Inferior parietal cortex (tissue), 1 donor: ENCODE results near the gene SGF29.
"Not testable (repeated sequence)": the region's sequence is repeated elsewhere in the genome, so short reads cannot be mapped to it uniquely, and the experiment has no call there.

ENCODE experiments used
- DNase-seq: peaks from one replicate; pipeline ENCODE4 v3.0.0-alpha.2; 2016; ENCODE audit errors: extremely low spot score

SGF29 gene

GRCh38 chr16:28595451-28595850 is 41.7 kb downstream of the SGF29 start:
- not testable (repeated sequence) for DNase-seq

DNA sequence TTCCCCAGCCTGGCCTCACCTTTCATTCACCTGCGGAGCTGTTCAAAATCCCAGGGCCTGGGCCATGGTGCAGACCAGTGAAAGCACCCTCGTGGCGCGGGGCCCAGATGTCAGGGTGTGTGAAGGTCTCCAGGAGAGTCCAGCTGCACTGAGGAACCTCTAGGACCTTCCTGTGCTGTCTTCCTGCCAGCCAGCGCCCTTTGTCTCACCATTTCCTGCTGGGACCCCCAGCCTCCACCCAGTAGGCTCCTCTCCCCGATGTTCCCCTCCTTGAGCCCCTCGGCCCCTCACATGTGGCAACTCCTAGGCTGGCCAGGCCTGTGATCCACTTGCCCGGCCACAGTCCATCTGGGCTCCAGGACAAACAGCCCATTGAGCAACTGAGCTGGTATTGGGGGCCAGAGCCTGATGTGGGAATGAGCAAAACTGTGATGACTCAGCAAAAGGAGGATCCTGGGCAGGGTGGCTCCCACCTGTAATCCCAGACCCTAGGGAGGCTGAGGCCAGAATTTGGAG is 42.5 kb downstream of the SGF29 start:
- DNase-seq = no peak

- no peak for DNase-seq
These were observed 43.3 kb downstream of the SGF29 start, which contains the start of gene SULT1A2 for GRCh38 chr16:28596840-28597691. TSS of gene SULT1A2 (minus strand) at chr16:28597050. CDS start at chr16:28595930, 1,120 bp downstream.

- no peak for DNase-seq
These were observed 44.1 kb downstream of the SGF29 start for GRCh38 chr16:28597692-28598261.

DNA sequence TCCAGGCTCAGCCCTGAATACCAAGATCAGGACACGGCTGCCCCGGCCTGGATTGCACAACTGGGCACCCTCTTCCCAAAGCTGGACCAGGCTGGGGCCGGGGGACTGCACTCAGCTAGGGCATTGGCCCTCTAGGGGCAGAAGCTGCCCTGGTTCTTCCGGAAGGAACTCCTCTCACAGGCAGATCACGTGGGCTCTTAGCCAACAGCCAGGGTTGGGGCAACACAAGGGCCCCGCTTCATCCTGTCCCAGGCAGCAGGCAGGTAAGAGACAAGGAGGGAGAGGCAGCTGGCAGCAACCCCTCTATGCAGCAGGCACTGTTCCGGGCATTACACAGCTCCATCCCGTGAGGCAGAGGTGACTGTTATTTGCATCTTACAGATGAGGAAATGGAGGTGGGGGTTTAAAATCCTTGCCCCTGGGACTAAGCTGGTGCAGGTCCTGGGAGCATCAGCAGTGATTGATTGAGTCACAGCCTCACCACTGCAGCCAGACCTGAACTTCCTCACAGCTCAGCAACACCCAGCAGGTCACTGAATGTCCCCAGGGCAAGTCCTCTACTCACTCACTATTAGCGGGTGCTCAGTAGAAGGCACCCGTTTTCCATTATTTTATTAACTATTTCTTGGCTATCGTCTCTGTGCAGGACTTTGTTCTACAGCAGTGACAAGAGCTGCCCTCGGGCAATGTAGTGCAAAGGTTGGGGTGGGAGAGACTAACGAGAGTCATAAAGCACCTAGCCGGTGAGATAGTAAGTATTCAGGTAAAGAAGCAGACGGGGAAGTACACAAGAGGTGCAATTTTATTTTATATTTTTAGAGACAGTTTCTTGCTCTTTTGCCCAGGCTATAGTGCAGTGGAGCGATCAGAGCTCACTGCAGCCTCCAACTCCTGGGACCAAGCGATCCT is 45.9 kb downstream of the SGF29 start:
- DNase-seq = not testable (repeated sequence)

DNA sequence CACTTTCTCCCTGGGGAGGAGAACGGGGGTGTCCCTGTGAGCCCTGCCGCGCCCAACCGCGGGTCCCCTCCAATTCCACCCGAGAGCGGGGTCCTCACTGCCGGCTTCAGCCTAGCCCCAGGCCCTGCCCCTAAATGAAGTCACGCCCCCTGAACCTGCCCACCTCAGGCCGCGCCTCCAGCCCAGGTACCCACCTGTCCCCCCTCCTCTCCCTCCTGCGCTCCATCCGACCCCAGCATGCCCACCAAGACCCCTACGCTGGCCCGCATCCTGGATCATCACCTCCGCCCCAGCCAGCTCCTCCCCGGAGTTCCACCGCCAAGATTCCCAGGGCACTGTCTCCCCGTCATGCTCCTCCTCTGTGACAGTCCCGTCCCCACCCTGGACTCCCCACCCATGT is 47.2 kb downstream of the SGF29 start:
- DNase-seq = not testable (repeated sequence)

DNA sequence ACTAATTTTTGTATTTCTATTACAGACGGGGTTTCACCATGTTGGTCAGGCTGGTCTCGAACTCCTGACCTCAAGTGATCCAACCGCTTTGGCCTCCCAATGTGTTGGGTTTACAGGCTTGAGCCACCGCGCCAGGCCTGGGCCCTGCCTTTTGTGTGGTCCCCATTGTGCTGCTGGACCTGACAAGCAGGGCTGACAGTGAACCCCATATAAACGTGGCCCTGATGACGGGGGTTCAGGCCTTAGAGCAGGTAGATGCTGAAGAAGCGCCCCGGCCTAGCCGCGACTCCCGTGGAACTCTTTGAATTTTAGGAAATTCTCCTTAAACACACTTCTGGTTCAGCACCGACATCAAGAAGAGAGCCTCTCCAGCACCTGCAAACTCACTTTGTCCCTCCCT is 47.9 kb downstream of the SGF29 start:
- not testable (repeated sequence) for DNase-seq

GRCh38 chr16:28602062-28602461 is 48.3 kb downstream of the SGF29 start:
- DNase-seq = not testable (repeated sequence)

- no peak for DNase-seq
These were observed 48.8 kb downstream of the SGF29 start for GRCh38 chr16:28602529-28602928.

- no peak for DNase-seq
These were observed 49.9 kb downstream of the SGF29 start for GRCh38 chr16:28603381-28604185.

DNA sequence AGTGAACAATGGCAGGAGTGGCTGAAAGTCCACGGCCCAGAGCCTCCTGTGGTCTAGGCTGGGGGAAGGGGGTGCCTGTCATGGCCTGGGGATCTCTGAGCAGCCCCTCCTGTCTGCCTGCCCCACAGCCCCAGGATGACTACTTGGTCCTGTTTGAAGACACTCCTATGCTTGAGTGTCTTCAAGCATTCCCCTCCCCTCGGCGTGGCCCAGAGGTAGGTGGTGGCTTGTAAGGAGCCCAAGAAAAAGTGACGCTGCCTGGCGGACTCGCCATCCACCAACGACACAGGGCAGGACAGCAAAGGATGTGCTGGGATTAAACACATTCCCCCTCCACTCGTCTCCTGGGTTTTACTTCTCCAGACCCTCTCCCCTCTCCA is 50.5 kb downstream of the SGF29 start:
- DNase-seq = no peak

- no peak for DNase-seq
These were observed 52.8 kb downstream of the SGF29 start for GRCh38 chr16:28606291-28607115.

DNA sequence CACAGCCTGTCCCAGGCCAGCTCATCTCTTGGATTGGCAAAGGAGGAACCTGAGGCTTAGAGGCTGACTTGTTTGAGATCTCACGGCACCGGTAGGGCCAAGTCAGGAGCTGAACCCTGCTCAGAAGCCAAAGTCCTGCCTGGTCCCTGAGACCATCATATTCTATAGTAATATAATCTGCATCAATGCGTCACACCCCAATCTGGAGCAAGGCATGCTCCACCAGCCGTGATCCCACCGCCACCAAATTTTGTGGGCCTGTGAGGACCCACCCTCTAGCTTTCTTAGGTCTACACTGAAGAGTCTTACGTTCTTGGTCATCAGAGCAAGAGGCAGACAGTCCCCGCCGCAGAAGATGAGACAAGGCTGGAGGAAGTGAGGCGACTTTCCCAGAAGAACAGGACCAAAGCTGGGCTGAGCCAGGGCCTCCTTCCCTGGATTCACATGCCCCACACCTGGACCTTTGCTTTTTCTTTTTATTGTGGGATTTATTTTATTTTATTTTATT is 53.5 kb downstream of the SGF29 start:
- DNase-seq = no peak

DNA sequence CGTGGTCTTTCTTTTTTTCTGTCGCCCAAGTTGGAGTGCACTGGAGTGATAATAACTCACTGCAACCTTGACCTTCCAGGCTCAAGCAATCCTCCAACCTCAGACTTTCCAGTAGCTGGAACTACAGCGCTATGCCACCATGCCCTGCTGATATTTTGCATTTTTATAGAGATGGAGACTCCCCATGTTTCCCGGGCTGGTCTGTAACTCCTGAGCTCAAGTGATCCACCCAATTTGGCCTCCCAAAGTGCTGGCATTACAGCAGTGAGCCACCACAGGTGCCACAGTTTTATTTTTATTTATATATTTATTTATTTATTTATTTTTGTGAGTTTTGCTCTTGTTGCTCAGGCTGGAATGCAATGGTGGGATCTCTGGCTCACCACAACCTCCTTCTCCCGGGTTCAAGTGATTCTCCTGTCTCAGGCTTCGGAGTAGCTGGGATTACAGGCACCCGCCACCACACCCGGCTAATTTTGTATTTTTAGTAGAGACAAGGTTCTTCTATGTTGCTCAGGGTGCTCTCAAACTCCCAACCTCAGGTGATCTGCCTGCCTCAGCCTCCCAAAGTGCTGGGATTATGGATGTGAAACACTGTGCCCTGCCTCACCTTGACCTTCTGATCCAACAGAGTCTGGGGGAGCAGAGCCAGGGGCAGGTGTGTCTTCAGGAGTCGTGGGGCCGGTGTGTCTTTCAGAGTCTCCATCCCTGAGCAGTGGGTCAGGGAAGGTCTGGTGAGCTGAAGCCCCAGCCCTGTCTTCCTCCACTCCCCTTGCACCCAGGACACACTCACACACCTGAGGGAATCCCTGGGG is 54.2 kb downstream of the SGF29 start:
- not testable (repeated sequence) for DNase-seq

DNA sequence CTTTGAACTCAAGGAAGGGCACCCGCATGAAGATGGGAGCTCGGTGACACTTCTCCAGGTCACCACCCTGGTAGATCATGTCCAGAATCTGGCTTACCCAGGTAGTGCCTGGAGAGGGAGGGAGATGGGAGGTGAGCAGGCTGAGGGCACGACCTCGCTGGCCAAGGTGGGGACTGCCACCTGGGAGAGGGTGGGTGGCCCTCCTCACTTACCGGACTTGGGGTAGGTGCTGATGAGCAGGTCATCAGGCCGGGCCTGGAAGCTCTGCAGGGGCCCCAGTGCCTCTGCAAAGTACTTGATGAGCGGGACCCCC is 54.7 kb downstream of the SGF29 start:
- not testable (repeated sequence) for DNase-seq

DNA sequence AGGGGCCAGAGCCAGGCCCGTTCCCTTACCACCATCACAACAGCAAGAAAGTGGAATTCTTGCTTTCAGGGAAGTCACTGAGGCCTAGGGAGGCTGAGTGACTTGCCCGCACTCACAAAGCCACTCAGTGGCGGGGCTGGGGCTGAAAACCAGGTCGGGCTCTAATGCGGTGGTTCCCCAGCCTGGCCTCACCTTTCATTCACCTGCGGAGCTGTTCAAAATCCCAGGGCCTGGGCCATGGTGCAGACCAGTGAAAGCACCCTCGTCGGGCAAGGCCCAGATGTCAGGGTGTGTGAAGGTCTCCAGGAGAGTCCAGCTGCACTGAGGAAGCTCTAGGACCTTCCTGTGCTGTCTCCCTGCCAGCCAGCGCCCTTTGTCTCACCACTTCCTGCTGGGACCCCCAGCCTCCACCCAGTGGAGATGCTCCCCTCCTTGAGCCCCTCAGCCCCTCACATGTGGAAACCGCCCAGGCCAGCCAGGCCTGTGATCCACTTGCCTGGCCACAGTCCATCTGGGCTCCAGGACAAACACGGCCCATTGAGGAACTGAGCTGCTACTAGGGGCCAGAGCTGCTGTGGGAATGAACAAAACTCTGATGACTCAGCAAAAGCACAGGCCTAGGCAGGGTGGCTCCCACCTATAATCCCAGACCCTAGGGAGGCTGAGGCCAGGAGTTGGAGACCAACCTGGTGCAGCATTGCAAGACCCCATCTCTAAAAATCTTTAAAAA is 55.3 kb downstream of the SGF29 start:
- not testable (repeated sequence) for DNase-seq

DNA sequence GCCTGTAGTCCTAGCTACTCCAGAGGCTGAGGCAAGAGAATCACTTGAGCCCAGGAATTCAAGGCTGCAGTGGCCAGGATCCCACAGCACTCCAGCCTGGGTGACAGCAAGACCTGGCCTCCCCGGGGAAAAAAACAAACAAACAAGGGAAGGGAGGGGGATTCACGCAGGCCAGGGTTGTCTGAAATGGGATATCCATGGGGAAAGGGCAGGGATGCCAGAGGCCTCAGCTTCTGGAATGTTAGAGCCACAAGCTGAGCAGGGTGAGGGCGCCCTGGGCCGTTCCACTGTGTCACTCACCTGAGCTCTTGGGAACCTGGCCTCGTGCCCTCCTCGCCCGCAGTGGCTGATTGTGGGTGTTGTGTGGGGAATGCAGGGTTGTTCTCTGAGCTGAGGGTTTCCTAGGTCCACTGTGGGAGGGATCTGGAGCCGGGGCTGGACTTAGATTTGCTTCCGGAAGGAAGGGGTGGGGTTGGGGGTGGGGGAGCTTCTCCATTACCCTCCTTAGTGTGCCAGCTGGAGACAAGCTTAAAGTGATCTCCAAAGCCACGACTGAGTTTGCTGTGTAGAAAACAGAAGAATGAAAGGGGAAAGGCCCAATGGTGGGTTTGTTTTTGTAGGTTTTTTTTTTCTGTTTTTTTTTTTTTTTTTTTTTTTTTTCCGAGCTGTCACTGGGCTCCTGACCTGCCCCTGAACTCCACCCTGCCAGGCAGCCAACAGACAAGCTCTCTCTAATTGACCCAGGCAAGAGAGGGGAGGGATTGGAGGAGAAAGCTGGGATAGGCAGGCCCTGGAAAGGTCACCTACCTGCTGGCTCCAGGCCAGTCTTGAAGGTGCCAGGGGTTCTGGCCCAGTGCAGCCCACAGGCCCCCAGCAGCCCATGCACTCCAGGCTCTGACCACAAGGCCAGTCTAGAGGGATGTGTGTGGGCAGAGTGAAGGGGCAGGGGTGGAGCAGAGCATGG is 56.2 kb downstream of the SGF29 start, which contains the start of gene SULT1A1:
TSS of gene SULT1A1 (minus strand) at position 414 of the 964 bp plus-strand sequence. CDS start 1,189 bp downstream, outside the sequence.
- DNase-seq = no peak
